ENCODE results near the gene RABGAP1L. TPM values are rescaled to one million over a fixed set of nuclear protein-coding genes. Genes with fewer than 3 reads are reported as not detected.

Gene RABGAP1L
- total and polyA plus RNA-seq, 12 donors, result 13.0 to 167 (median 109) TPM

- DNase-seq, result no peak
- WGBS, 2 donors, result 81 to 92% methylated on average over 6 of the region's 6 CpGs
- H3K9me3 ChIP-seq, result no peaks in the 10 kb centered on the region
- intact Hi-C loops (cut with DNase I), result loop anchor here in 2 of 10 donors (5.0 kb wide), 2 partner anchors 45 to 55 kb away; no protein-coding TSS in a partner anchor
- H3K27ac ChIP-seq, result peak overlapping the region in 7 of 10 donors; percentile 12 to 96 (median 20)
- H3K27me3 ChIP-seq, result no peaks in the 10 kb centered on the region
- peak overlapping the region in 2 of 10 donors; percentile 4 to 94 for H3K4me3 ChIP-seq
- ATAC-seq, result no peak
- no peaks in the 10 kb centered on the region for H3K36me3 ChIP-seq
- H3K4me1 ChIP-seq, result peaks cover 4 to 58% (median 34%) of the 10 kb centered on the region in 9 donors
- TF ChIP-seq, protein P1, sequence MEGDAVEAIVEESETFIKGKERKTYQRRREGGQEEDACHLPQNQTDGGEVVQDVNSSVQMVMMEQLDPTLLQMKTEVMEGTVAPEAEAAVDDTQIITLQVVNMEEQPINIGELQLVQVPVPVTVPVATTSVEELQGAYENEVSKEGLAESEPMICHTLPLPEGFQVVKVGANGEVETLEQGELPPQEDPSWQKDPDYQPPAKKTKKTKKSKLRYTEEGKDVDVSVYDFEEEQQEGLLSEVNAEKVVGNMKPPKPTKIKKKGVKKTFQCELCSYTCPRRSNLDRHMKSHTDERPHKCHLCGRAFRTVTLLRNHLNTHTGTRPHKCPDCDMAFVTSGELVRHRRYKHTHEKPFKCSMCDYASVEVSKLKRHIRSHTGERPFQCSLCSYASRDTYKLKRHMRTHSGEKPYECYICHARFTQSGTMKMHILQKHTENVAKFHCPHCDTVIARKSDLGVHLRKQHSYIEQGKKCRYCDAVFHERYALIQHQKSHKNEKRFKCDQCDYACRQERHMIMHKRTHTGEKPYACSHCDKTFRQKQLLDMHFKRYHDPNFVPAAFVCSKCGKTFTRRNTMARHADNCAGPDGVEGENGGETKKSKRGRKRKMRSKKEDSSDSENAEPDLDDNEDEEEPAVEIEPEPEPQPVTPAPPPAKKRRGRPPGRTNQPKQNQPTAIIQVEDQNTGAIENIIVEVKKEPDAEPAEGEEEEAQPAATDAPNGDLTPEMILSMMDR (IDR thresholded peaks at IDR 0.05), result no peak
Observed at GRCh38 chr1:174161813-174162212, 2.5 kb downstream of the RABGAP1L start.

DNA sequence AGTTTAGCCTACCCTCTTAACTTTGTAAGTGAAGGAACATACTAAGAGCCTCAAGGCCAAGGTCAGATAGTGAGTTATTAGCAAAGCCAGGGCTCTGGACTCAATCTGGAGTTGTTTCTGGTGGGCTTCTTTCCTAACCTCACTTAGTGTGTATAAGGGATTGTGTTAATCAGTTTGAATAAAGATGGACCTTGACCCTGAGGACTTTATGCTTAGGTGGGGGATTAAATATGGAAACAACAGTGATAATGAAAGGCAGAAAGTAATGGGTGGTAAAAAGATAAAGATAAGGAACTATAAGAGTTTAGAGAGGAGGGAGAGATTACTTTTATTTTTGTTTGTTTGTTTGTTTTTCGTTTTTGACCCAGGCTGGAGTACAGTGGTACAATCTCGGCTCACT lies 5.5 kb downstream of the RABGAP1L start:
- Histone ChIP-seq H3K4me3 (no peak overlapping the region), H3K9me3 (no peaks in the 10 kb centered on the region), H3K36me3 (no peaks in the 10 kb centered on the region), H3K4me1 (peaks cover 4 to 76% (median 38%) of the 10 kb centered on the region in 9 donors), H3K27me3 (no peaks in the 10 kb centered on the region), H3K27ac (peak overlapping the region in 4 of 10 donors; percentile 42 to 86 (median 78))
- 95 to 98% methylated on average over 2 of the region's 2 CpGs for WGBS, 2 donors
- intact Hi-C loops (cut with DNase I), result loop anchor here in 3 of 10 donors (5.0 kb wide), 2 partner anchors 42 to 52 kb away; no protein-coding TSS in a partner anchor
- ATAC-seq (no peak), DNase-seq (no peak)
- TF ChIP-seq, protein P1 (IDR thresholded peaks at IDR 0.05), result no peak

- DNase-seq (peak in 1 of 2 donors; percentile 23), ATAC-seq (peak in 6 of 8 donors; percentile 31 to 66 (median 50))
- 87 to 89% methylated on average over 6 of the region's 6 CpGs for WGBS, 2 donors
- TF ChIP-seq, protein P1 (IDR thresholded peaks at IDR 0.05), result no peak
- no peaks in the 10 kb centered on the region for H3K9me3 ChIP-seq
- H3K36me3 ChIP-seq, result no peaks in the 10 kb centered on the region
- H3K27me3 ChIP-seq, result no peaks in the 10 kb centered on the region
- H3K4me3 ChIP-seq, result no peak overlapping the region
- H3K4me1 ChIP-seq, result peaks cover 4 to 77% (median 39%) of the 10 kb centered on the region in 9 donors
- peak overlapping the region in 9 of 10 donors; percentile 42 to 86 (median 72) for H3K27ac ChIP-seq
- intact Hi-C loops (cut with DNase I), result loop anchor here in 1 of 10 donors (5.0 kb wide), 1 partner anchor 42 kb away; no protein-coding TSS in a partner anchor
Observed at GRCh38 chr1:174165471-174166137, 6.3 kb downstream of the RABGAP1L start.

DNA sequence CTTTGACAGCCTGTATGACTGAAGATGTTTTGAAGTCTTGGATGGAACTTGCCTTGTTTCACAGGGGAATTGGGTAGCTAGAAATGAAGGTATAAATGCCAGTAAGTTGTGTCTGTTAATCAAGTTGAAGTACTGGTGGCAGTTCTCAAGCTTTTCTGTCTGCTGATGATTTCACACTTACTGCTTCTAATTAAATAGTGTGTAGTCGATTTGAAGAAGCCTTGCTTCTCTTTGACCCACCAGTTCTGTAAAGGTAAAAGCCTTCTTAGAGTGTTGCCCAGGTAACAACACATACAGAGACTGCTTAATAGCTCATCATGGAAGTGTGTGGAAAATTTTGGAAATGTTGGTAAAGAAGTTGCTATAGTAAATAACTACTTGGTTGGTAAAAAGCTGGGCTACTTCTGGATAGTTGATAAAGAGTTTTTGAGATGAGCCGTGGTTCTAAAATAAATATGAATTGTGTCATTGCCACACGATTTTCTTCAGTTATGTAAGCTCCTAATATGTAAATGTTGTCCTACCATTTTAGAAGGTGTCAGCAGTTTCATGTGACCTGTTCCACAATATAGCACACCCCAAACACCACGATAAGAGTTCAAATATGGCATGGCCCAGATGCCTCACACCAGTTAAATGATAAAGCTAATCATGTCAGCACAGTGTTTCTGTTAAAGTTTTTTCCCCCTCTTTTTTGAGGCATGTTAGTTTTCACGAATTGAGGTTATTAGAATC lies 7.4 kb downstream of the RABGAP1L start:
- Histone ChIP-seq H3K36me3 (no peaks in the 10 kb centered on the region), H3K4me3 (no peak overlapping the region), H3K4me1 (peaks cover 4 to 79% (median 37%) of the 10 kb centered on the region in 9 donors), H3K9me3 (no peaks in the 10 kb centered on the region), H3K27ac (peak overlapping the region in 9 of 10 donors; percentile 42 to 86 (median 72)), H3K27me3 (no peaks in the 10 kb centered on the region)
- WGBS, 2 donors, result 50 to 58% methylated on average over 5 of the region's 5 CpGs
- peak in 7 of 8 donors; percentile 41 to 86 (median 79) for ATAC-seq
- intact Hi-C loops (cut with DNase I), result loop anchor here in 1 of 10 donors (5.0 kb wide), 1 partner anchor 41 kb away; no protein-coding TSS in a partner anchor
- DNase-seq, result no peak
- TF ChIP-seq, protein P1 (IDR thresholded peaks at IDR 0.05), result no peak
